DOHH2 (cell line): Measurements from ENCODE around the gene ATP11A.

Experiments used
- CTCF ChIP-seq: fragments of 200-600 bp; sonication (generic); IDR thresholded peaks from one replicate; pipeline ENCODE4 v1.5.1; 2014; ENCODE audit warnings: antibody characterized with exemption, mild to moderate bottlenecking, low read depth, low read length; ENCODE audit not compliant: poor library complexity, severe bottlenecking
- EZH2phosphoT487 ChIP-seq: fragments of 200-600 bp; sonication (generic); IDR thresholded peaks from 2 replicates; pipeline ENCODE4 v1.6.1; 2017; ENCODE audit warnings: borderline replicate concordance, mild to moderate bottlenecking, antibody characterized with exemption, low read length, moderate library complexity, mixed read lengths

GRCh38 chr13:112879283-112879833 is 189.5 kb downstream of the ATP11A start:
- TF ChIP-seq CTCF (no peak), EZH2phosphoT487 (no peak)
